ENCODE results near the gene GGACT. TPM values are rescaled to one million over a fixed set of nuclear protein-coding genes. Genes with fewer than 3 reads are reported as not detected.

Gene GGACT
- total RNA-seq, 2 experiments from 2014 or later = 2.4 to 2.9 TPM

DNA sequence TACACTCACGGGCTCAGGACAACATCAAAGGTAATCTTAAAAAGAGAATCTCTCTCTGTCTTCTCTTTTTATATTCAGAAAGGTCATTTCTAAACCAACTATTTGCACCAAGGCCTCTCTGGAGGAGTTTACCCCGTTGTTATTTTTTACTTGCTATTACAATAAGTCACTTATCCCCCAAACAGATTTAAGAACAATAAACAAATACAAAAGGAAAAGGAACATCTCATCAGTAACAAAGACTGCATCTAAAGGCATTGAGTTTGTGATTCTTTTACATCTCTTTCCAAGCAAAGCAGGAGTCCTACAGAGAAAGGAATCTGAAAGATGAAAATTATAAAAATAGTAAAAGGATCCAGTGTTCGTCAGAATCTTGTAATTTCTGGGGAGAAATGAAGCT, 75.4 kb downstream of the GGACT start:
- DNase-seq (no peak), ATAC-seq (ENCODE audit: poor library complexity) (no peak)
- H3K27ac ChIP-seq (ENCODE audit: low read depth in 1 of 2, low read length in 2 of 2) = no peak overlapping the region
- peaks cover 16% of the 10 kb centered on the region for H3K4me1 Mint-ChIP-seq (ENCODE audit: low read depth)
- ChIA-PET CTCF (interaction anchor here (2.8 kb wide), 1 partner anchor 857 kb away, joined by 28 read pairs; no protein-coding TSS in a partner anchor), POLR2A (no interaction called here)
- no peak overlapping the region for H3K27ac Mint-ChIP-seq
- H3K4me3 ChIP-seq (ENCODE audit: low read length) = no peak overlapping the region
- no peaks in the 10 kb centered on the region for H3K9me3 ChIP-seq (ENCODE audit: control insufficient read depth in 1 of 2, insufficient read depth in 1 of 2, low read length in 2 of 2)
- intact Hi-C loops (cut with DNase I, micrococcal nuclease) = loop anchor here in 1 of 2 experiments (5.0 to 10.0 kb wide), 2 partner anchors 281 to 988 kb away; no protein-coding TSS in a partner anchor
- no peaks in the 10 kb centered on the region for H3K27me3 Mint-ChIP-seq
- H3K36me3 ChIP-seq (ENCODE audit: insufficient read depth, low read length) = no peaks in the 10 kb centered on the region
- no peak overlapping the region for H3K4me3 Mint-ChIP-seq
- peaks cover 11% of the 10 kb centered on the region for H3K4me1 ChIP-seq (ENCODE audit: insufficient read depth, low read length)
- H3K27me3 ChIP-seq (ENCODE audit: control insufficient read depth in 1 of 2, insufficient read depth in 2 of 2, low read length in 2 of 2) = no peaks in the 10 kb centered on the region
- no peaks in the 10 kb centered on the region for H3K9me3 Mint-ChIP-seq
- no peaks in the 10 kb centered on the region for H3K36me3 Mint-ChIP-seq (ENCODE audit: low read depth)
- TF ChIP-seq, protein P1, sequence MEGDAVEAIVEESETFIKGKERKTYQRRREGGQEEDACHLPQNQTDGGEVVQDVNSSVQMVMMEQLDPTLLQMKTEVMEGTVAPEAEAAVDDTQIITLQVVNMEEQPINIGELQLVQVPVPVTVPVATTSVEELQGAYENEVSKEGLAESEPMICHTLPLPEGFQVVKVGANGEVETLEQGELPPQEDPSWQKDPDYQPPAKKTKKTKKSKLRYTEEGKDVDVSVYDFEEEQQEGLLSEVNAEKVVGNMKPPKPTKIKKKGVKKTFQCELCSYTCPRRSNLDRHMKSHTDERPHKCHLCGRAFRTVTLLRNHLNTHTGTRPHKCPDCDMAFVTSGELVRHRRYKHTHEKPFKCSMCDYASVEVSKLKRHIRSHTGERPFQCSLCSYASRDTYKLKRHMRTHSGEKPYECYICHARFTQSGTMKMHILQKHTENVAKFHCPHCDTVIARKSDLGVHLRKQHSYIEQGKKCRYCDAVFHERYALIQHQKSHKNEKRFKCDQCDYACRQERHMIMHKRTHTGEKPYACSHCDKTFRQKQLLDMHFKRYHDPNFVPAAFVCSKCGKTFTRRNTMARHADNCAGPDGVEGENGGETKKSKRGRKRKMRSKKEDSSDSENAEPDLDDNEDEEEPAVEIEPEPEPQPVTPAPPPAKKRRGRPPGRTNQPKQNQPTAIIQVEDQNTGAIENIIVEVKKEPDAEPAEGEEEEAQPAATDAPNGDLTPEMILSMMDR (IDR thresholded peaks at IDR 0.05) = no peak

GRCh38 chr13:100512422-100512821, 76.2 kb downstream of the GGACT start:
- no peaks in the 10 kb centered on the region for H3K9me3 Mint-ChIP-seq
- no peak for ATAC-seq (ENCODE audit: poor library complexity)

GRCh38 chr13:100511466-100511865, 77.1 kb downstream of the GGACT start:
- H3K27ac Mint-ChIP-seq = no peak overlapping the region
- ChIA-PET POLR2A (no interaction called here), CTCF (interaction anchor here (1.6 kb wide), 1 partner anchor 855 kb away, joined by 3 read pairs; no protein-coding TSS in a partner anchor)
- no peak overlapping the region for H3K4me3 Mint-ChIP-seq
- H3K36me3 Mint-ChIP-seq (ENCODE audit: low read depth) = no peaks in the 10 kb centered on the region
- Histone ChIP-seq H3K27ac (ENCODE audit: low read depth in 1 of 2, low read length in 2 of 2) (no peak overlapping the region), H3K27me3 (ENCODE audit: control insufficient read depth in 1 of 2, insufficient read depth in 2 of 2, low read length in 2 of 2) (no peaks in the 10 kb centered on the region), H3K4me1 (ENCODE audit: insufficient read depth, low read length) (peaks cover 5% of the 10 kb centered on the region), H3K9me3 (ENCODE audit: control insufficient read depth in 1 of 2, insufficient read depth in 1 of 2, low read length in 2 of 2) (no peaks in the 10 kb centered on the region), H3K36me3 (ENCODE audit: insufficient read depth, low read length) (no peaks in the 10 kb centered on the region), H3K4me3 (ENCODE audit: low read length) (no peak overlapping the region)
- ATAC-seq (ENCODE audit: poor library complexity) (no peak), DNase-seq (no peak)
- intact Hi-C loops (cut with DNase I, micrococcal nuclease) = loop anchor here in 1 of 2 experiments (5.0 to 10.0 kb wide), 2 partner anchors 279 to 987 kb away; no protein-coding TSS in a partner anchor
- H3K9me3 Mint-ChIP-seq = no peaks in the 10 kb centered on the region
- peaks cover 12% of the 10 kb centered on the region for H3K4me1 Mint-ChIP-seq (ENCODE audit: low read depth)
- H3K27me3 Mint-ChIP-seq = no peaks in the 10 kb centered on the region
- TF ChIP-seq, protein P1 (IDR thresholded peaks at IDR 0.05) = no peak

More at GRCh38 chr13:100512422-100512821, 76.2 kb downstream of the GGACT start:
- Histone ChIP-seq H3K27me3 (ENCODE audit: control insufficient read depth in 1 of 2, insufficient read depth in 2 of 2, low read length in 2 of 2) (no peaks in the 10 kb centered on the region), H3K36me3 (ENCODE audit: insufficient read depth, low read length) (no peaks in the 10 kb centered on the region), H3K4me3 (ENCODE audit: low read length) (no peak overlapping the region), H3K27ac (ENCODE audit: low read depth in 1 of 2, low read length in 2 of 2) (no peak overlapping the region), H3K9me3 (ENCODE audit: control insufficient read depth in 1 of 2, insufficient read depth in 1 of 2, low read length in 2 of 2) (no peaks in the 10 kb centered on the region), H3K4me1 (ENCODE audit: insufficient read depth, low read length) (peaks cover 5% of the 10 kb centered on the region)
- no peak for DNase-seq
- POLR2A ChIA-PET = no interaction called here
- intact Hi-C loops (cut with DNase I, micrococcal nuclease) = loop anchor here in 1 of 2 experiments (5.0 to 10.0 kb wide), 2 partner anchors 280 to 988 kb away; no protein-coding TSS in a partner anchor
- TF ChIP-seq, protein P1 (IDR thresholded peaks at IDR 0.05) = no peak
- CTCF ChIA-PET = interaction anchor here (1.6 kb wide), 1 partner anchor 856 kb away, joined by 3 read pairs; no protein-coding TSS in a partner anchor
- H3K27me3 Mint-ChIP-seq = no peaks in the 10 kb centered on the region
- no peak overlapping the region for H3K27ac Mint-ChIP-seq
- H3K4me1 Mint-ChIP-seq (ENCODE audit: low read depth) = peaks cover 9% of the 10 kb centered on the region
- no peaks in the 10 kb centered on the region for H3K36me3 Mint-ChIP-seq (ENCODE audit: low read depth)
- no peak overlapping the region for H3K4me3 Mint-ChIP-seq

Data from CD4-positive, alpha-beta T cell (primary cell).